OCI-LY7 (cell line): ENCODE measurements around the gene MRPL2. TPM values are rescaled to one million over a fixed set of nuclear protein-coding genes. Genes with fewer than 3 reads are reported as not detected.

Experiments used
- BruUV-seq: library from RNA; stranded (reverse); fragments of 400-500 nt; replicated peaks from 2 replicates; lab custom pipeline; 2021; lab: Mats Ljungman, UMichigan
- CTCF ChIA-PET: fragments of 300-600 bp; sonication (Branson Sonifier 250); formaldehyde crosslinking; loops from one replicate; lab custom pipeline; 2022; ENCODE audit warnings: antibody characterized with exemption; ENCODE audit not compliant: unreplicated experiment; lab: Charles Lee
- POLR2A ChIA-PET: fragments of 300-600 bp; sonication (Branson Sonifier 250); formaldehyde crosslinking; loops from one replicate; lab custom pipeline; 2022; ENCODE audit warnings: antibody characterized with exemption; lab: Charles Lee
- DNase-seq: peaks from one replicate; pipeline ENCODE4 v3.0.0-alpha.2; 2015; ENCODE audit warnings: low spot score
- H2AFZ ChIP-seq: fragments of 200-600 bp; sonication (generic), shearing (Covaris generic); 2 replicates; pipeline ENCODE4 v1.6.1; 2014; ENCODE audit warnings: mild to moderate bottlenecking, antibody characterized with exemption, low read length, moderate library complexity
- H3K27ac ChIP-seq: fragments of 200-600 bp; sonication (generic); 2 replicates; pipeline ENCODE4 v1.5.1; 2014; ENCODE audit warnings: mixed run types, low read depth, mild to moderate bottlenecking, moderate library complexity, low read length, inconsistent platforms; ENCODE audit not compliant: poor library complexity, severe bottlenecking
- H3K36me3 ChIP-seq: fragments of 200-600 bp; sonication (generic); 2 replicates; pipeline ENCODE4 v1.6.1; 2014; ENCODE audit warnings: mild to moderate bottlenecking, antibody characterized with exemption, low read length, moderate library complexity, mixed read lengths; ENCODE audit not compliant: insufficient read depth
- H3K4me1 ChIP-seq: fragments of 200-600 bp; sonication (generic); 2 replicates; pipeline ENCODE4 v1.5.1; 2014; ENCODE audit warnings: mild to moderate bottlenecking, low read length; ENCODE audit not compliant: insufficient read depth, poor library complexity, severe bottlenecking
- H3K4me2 ChIP-seq: fragments of 200-600 bp; sonication (generic); 2 replicates; pipeline ENCODE4 v1.6.1; 2014; ENCODE audit warnings: mild to moderate bottlenecking, low read length
- H3K4me3 ChIP-seq: fragments of 200-600 bp; sonication (generic); 2 replicates; pipeline ENCODE4 v1.5.1; 2014; ENCODE audit warnings: mild to moderate bottlenecking, low read depth, low read length; ENCODE audit not compliant: poor library complexity, severe bottlenecking
- H3K79me2 ChIP-seq: fragments of 200-600 bp; sonication (generic); 2 replicates; pipeline ENCODE4 v1.6.1; 2016; ENCODE audit warnings: low read depth, mild to moderate bottlenecking, low read length, moderate library complexity, mixed read lengths; ENCODE audit not compliant: insufficient read depth
- H3K9me2 ChIP-seq: fragments of 200-600 bp; sonication (generic); 2 replicates; pipeline ENCODE4 v1.6.1; 2016; ENCODE audit warnings: mild to moderate bottlenecking, low read length, mixed read lengths; ENCODE audit not compliant: insufficient read depth
- H3K9me3 ChIP-seq: fragments of 200-600 bp; sonication (generic); 2 replicates; pipeline ENCODE4 v1.6.1; 2014; ENCODE audit warnings: mild to moderate bottlenecking, mixed run types, low read length, mixed read lengths
- H4K20me1 ChIP-seq: fragments of 200-600 bp; sonication (generic); 2 replicates; pipeline ENCODE4 v1.6.1; 2014; ENCODE audit warnings: mild to moderate bottlenecking, antibody characterized with exemption, low read length, moderate library complexity, mixed read lengths; ENCODE audit not compliant: insufficient read depth
- EZH2phosphoT487 ChIP-seq: fragments of 200-600 bp; sonication (generic); IDR thresholded peaks from 2 replicates; pipeline ENCODE4 v1.6.1; 2018; ENCODE audit warnings: low read depth, borderline replicate concordance, mild to moderate bottlenecking, mixed run types, antibody characterized with exemption, low read length, moderate library complexity, mixed read lengths
- intact Hi-C: fragments of 100-400 bp; cut with micrococcal nuclease; formaldehyde crosslinking; loops from one replicate; pipeline ENCODE4 v1.10.0; 2022; ENCODE audit not compliant: unreplicated experiment
- total RNA-seq, 2 experiments: library from RNA; depleted of rRNA in 1 of 2; stranded (reverse); fragments of >200 nt in 1 of 2; shearing (Covaris generic) in 1 of 2; gene quantifications; 2 replicates each; pipeline ENCODE4 v1.2.3, GENCODE V29; 2014 to 2022
- TF ChIP-seq, protein P1 (sequence below): fragments of 200-600 bp; sonication (generic); conservative IDR thresholded peaks from 2 replicates; pipeline ENCODE4 v1.5.1; 2014; ENCODE audit warnings: mild to moderate bottlenecking, antibody characterized with exemption, low read length, moderate library complexity, mixed read lengths

Gene MRPL2
- total RNA-seq, 2 experiments from 2014 or later, result 25.8 to 81.7 TPM

DNA sequence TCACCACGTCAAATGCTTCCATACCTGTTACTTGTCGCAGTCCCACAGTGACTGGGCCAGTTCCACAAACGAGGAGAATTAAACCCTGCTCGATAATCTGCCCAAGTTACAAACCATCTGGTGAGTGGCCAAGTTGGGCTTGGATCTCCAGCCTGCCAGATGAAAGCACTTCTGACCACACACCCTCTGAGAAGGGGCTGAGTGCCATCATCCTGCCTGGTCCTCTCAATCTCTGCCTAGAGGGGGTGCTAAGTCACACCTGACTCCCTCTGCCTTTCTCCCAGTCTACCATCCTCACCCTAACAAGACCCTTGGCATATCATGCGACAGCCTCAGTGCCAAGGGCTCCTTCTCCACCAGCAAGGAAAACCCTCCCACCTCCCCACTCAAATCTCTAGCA, 22.0 kb downstream of the MRPL2 start:
- H4K20me1 ChIP-seq, result no peaks in the 10 kb centered on the region
- no peaks in the 10 kb centered on the region for H3K9me2 ChIP-seq
- H3K27ac ChIP-seq, result no peak overlapping the region
- CTCF ChIA-PET, result no interaction called here
- no TSS peak for BruUV-seq
- no peak for DNase-seq
- H3K9me3 ChIP-seq, result no peaks in the 10 kb centered on the region
- no peaks in the 10 kb centered on the region for H3K79me2 ChIP-seq
- no peak overlapping the region for H2AFZ ChIP-seq
- no peak overlapping the region for H3K4me3 ChIP-seq
- H3K4me2 ChIP-seq, result no peak overlapping the region
- POLR2A ChIA-PET, result interaction anchor here (0.7 kb wide), 1 partner anchor 15 kb away, joined by 5 read pairs; no protein-coding TSS in a partner anchor
- H3K36me3 ChIP-seq, result peaks cover 61% of the 10 kb centered on the region
- no peaks in the 10 kb centered on the region for H3K4me1 ChIP-seq
- TF ChIP-seq, protein P1, sequence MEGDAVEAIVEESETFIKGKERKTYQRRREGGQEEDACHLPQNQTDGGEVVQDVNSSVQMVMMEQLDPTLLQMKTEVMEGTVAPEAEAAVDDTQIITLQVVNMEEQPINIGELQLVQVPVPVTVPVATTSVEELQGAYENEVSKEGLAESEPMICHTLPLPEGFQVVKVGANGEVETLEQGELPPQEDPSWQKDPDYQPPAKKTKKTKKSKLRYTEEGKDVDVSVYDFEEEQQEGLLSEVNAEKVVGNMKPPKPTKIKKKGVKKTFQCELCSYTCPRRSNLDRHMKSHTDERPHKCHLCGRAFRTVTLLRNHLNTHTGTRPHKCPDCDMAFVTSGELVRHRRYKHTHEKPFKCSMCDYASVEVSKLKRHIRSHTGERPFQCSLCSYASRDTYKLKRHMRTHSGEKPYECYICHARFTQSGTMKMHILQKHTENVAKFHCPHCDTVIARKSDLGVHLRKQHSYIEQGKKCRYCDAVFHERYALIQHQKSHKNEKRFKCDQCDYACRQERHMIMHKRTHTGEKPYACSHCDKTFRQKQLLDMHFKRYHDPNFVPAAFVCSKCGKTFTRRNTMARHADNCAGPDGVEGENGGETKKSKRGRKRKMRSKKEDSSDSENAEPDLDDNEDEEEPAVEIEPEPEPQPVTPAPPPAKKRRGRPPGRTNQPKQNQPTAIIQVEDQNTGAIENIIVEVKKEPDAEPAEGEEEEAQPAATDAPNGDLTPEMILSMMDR, result no peak
- TF ChIP-seq EZH2phosphoT487, result no peak
- intact Hi-C loops, result no loop called here

DNA sequence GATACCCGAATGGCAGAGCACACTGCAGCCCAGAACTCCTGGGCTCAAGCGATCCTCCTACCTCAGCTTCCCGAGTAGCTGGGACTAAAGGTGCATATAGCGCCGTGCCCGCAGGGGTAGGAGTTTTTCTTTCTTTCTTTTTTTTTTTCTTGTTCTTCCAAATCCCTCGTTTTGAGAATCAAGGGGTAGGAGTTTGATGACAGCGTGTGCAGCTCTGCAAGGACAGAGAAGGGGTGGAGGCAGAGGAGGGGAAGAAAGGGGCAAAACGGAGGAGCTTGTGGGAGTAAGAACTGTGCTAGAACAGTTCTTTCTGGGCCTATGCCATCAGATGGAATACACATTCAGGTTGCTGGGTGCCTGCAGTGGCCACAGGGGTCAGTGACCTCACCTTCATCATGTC, 22.5 kb downstream of the MRPL2 start:
- no peak overlapping the region for H3K27ac ChIP-seq
- no peaks in the 10 kb centered on the region for H3K4me1 ChIP-seq
- DNase-seq, result no peak
- no peak overlapping the region for H3K4me3 ChIP-seq
- intact Hi-C loops, result no loop called here
- TF ChIP-seq, protein P1, result no peak
- TF ChIP-seq EZH2phosphoT487, result no peak
- H4K20me1 ChIP-seq, result no peaks in the 10 kb centered on the region
- no peaks in the 10 kb centered on the region for H3K9me3 ChIP-seq
- BruUV-seq, result no TSS peak
- H3K79me2 ChIP-seq, result no peaks in the 10 kb centered on the region
- H3K36me3 ChIP-seq, result peaks cover 66% of the 10 kb centered on the region
- ChIA-PET CTCF (no interaction called here), POLR2A (interaction anchor here (0.7 kb wide), 1 partner anchor 14 kb away, joined by 5 read pairs; no protein-coding TSS in a partner anchor)
- no peak overlapping the region for H3K4me2 ChIP-seq
- H2AFZ ChIP-seq, result no peak overlapping the region
- H3K9me2 ChIP-seq, result no peaks in the 10 kb centered on the region

DNA sequence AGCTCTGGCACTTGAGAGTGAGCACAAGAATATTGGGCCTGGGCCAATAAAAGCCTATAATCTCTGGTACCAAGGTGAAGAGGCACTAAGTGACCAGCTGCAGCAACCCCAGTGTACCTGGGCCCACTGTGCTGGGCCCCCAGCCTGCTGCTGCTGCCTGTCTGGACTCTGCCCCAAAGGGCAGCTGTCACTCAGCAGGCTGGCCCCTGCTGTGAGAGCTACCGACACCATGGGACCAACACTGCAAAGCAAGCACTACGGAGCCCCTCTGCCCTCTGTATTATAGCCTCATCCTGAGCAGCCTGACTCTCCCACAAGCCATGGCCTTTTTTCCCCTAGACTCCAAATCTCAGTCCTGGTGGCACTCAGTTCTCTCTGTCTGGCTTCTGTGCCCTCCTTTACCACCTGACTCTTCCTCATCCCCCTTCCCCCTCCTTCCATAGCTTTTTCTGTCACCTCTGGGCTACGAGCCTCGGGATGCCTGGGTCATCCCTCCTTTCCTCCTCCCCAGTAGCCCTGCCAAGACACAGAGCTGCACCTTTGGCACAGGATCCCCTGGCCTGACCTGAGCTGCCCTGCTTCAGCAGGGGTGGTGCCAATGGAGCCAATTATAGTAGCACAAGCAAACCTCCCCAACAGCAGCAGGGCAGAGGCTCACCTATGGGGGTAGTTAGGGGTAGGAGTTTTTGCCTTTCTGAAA, 23.6 kb downstream of the MRPL2 start:
- Histone ChIP-seq H3K79me2 (no peaks in the 10 kb centered on the region), H3K4me1 (no peaks in the 10 kb centered on the region), H3K27ac (no peak overlapping the region), H3K4me2 (no peak overlapping the region), H3K9me3 (no peaks in the 10 kb centered on the region), H3K36me3 (peaks cover 70% of the 10 kb centered on the region), H3K4me3 (no peak overlapping the region), H3K9me2 (no peaks in the 10 kb centered on the region), H4K20me1 (no peaks in the 10 kb centered on the region), H2AFZ (no peak overlapping the region)
- intact Hi-C loops, result no loop called here
- BruUV-seq, result no TSS peak
- CTCF ChIA-PET, result interaction anchor here (0.5 kb wide), 1 partner anchor 693 kb away, joined by 4 read pairs; no protein-coding TSS in a partner anchor
- no peak for DNase-seq
- POLR2A ChIA-PET, result interaction anchor here (0.6 kb wide), 2 partner anchors 114 to 126 kb away, joined by 3 read pairs; no protein-coding TSS in a partner anchor
- no peak for TF ChIP-seq EZH2phosphoT487
- TF ChIP-seq, protein P1, result no peak
